Suppressor macrophage (primary cell): ENCODE data around the gene CYP27B1.
"Not testable (repeated sequence)": the region's sequence is repeated elsewhere in the genome, so short reads cannot be mapped to it uniquely, and the experiment has no call there.

Experiments used
- DNase-seq, 4 experiments: peaks; one replicate each; pipeline ENCODE4 v3.0.0-alpha.2; 2020 to 2022

The CYP27B1 gene

DNA sequence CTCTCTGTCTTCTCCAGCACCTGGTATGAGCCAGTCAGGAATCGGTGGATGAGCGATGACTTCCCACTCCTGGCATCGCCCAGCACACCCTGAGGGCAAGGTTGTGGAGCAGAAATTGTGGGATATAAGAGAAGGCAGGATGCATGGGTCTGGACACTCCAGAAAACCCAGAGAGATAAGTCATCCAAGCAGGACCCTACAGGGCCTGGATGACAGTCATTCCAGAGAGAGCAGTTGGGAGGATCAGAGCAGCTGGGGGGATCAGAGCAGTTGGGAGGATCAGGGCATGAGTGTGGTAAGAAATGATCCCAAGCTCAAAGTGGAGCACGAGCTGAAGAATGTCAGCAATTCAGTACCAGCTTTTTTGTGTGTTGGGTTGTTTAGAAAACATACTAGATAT lies 32.3 kb downstream of the CYP27B1 start:
- no peak for DNase-seq

DNA sequence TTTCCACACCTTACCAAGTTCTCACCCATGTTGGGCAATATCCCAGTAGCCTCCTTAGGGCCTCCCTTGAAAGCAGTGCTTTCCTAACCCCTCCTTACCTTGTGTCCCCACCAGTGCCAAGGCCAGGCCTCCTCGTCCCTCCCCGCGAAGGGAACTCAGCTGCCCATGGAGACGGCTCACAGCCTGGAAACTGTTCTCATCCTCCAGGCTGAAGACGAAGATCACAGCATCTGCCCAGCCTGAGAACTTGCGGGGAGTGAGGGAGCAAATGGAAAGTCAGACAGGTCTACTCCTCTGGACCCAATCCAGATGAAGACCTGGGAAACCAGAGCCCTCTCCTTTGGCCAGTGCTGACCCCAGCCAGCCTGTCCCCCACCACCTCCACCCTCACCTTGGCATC lies 33.0 kb downstream of the CYP27B1 start:
- DNase-seq = no peak

DNA sequence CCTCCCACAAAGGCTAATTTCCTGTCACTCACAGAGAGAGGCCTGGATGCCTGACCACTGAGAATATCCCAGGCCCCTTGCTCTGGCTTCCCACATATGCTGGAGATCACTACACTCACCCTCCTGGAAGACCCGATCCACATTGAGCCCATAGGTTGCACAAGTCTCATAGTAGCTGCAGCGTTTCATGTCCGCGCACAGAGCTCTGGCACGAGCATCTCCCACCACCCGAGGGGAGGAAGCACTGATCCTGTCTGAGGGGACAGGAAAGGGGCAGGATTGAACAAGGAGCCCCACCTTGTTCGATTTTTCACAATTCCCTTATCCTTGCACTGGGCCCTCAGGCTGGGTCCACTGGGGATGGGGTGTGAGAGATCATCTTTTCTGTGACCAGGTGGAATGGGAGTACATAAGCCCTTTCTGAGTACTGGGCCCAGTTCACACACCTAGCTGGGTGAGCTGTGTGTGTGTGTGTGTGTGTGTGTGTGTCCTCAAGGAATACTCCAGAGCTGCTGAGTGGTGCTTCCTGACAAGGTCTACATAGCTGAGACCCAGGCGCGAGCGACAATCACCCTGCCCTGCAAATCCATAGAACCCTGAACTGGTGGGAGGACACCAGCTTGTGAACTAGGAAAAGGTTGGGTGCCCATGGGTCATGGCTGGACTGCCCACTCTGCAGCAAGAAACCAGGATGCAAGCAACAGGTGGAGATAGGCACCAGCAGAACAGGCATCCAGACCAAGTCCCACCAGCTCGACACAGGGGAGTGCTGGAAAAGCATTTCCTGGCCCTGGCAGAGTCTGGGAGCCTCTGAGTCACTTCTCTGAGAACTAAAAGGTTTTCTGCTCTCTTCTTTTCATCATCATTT lies 33.9 kb downstream of the CYP27B1 start:
- DNase-seq = no peak

DNA sequence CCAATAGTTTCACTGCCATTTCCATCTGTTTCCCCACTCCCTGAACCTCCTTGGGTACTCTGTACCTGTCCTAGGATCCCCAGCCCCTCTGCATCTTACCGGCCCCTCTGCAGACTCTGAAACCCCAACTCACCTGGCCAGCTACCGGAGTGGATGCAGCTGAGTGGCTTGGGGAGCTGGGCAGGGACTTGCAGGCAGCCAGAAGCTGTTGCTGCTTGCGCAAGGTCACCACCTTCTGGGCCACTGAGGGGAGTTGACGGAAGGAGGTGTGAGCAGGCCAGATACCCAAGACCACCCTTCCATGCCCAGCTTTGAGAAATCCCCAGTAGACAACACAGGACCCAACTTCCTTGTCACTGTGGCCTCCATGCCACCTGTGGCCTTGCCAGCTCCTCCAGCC lies 34.6 kb downstream of the CYP27B1 start:
- no peak for DNase-seq

DNA sequence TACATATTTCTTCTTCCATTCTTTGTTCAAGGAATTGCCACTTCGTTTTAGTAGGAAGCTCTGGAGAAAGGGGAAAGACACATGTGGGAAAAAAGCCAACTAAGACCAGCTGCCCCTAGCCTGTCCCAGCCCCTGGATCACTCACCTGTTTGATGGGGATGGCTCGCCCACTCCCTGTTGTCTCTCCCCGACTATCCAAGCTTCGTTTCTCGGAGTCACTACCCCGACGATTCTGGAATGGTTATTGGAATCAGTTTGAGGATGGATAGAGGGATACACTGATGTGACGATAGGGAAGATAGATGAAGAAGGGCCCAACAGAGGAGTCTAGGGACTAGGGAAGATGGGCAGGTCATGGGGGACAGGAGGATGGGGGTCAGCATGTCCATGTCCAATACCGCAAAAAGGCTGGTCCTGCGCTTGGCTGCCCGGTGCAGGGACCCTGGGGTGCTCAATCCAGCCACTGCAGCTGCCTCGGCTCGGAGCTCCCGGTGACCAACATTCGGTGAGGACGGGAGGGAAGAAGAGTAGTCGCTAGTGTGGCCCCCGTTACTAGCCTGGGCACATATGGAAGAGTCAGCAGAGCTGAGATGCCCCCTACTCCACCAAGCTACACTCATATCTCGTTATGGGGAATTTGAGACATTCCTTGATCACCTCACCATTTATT lies 35.3 kb downstream of the CYP27B1 start:
- no peak for DNase-seq

DNA sequence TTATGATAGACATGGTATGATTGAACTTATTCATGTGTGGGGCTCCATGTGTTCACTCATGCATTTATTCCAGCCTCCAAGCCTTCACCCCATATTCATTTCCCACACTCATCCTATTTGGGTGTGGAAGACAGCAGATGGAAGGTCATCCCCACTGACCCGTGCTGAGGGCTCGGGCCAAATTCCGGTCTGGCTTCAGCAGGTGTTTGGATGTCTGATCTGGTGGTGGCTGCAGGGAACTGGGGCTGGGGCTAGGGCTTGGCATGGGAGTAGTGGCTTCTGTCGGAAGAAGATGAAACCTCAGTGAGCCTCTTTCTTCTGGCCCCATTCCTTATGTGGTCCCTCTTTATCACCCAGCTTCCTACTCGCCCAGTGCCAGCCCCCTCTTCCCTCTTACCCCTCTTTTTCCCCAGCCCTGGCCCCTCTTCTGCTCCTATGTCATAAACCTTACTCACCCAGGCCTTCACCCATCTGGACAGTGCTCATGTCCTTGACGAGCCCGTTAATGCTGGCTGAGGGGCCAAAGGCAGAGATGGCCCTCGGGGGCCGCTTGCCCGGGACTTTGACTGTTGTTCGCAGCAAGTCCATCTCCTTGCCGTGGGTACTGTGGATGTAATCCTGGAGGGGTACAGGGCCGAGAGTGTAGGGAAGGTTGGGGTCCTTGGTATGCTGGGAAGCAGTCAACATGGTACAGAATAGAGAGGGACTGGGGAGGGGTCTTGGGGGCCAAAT lies 36.4 kb downstream of the CYP27B1 start:
- DNase-seq = no peak

DNA sequence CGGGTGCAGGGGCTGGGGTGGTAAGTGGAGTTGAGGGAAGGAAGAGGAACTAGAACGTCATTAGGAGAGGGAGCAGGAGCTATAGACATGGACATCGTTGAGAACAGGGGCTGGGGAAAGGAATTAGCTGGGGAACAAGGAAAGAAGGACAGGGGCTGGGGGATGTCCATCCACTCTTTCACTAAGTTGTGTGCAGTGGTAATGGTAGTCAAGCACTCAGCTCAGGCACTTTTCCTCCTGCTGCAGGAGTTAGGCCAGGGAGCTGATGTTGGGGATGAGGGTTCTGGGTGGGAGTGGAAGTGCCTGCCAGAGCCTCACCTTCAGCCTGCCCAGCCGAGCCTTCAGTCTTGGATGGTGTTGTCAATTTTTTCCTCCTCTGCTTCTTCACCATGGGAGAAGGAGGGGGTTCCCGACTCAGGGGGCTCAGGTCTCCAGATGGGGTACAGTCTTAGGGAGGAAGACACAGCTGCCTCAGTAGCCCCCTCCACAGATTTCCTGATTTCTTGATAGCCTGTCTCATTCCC lies 37.5 kb downstream of the CYP27B1 start:
- DNase-seq = no peak

DNA sequence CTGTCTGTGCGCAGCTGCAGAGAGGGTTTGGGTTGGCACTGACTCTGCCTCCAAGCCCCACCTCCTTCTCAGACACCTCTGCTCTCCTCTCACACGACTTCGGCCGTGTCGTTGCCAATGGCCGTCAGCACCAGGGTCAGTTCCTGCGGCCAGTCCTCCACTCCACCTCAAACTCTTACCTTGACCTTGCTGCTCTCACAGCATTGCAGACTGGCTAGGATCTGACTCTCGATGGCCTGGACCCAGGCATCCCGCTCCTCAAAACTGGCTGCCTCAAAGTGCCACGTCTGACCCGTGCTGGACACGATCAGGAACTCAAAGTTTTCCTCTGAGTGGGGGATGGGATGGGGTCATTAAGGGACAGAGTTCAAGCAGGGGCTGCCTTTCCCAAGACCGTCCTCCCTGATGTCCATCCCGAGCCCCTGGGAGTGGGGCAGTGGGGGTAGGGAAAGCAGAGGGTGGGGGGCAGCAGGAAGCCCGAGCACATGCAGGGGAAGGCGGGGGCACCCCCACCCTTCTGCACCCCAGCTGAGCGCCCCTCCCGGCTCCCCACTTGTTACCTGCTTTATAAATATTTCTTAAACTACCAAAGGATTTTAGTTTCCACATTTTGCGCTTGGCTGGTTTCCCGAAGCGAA lies 39.0 kb downstream of the CYP27B1 start:
- DNase-seq = no peak

DNA sequence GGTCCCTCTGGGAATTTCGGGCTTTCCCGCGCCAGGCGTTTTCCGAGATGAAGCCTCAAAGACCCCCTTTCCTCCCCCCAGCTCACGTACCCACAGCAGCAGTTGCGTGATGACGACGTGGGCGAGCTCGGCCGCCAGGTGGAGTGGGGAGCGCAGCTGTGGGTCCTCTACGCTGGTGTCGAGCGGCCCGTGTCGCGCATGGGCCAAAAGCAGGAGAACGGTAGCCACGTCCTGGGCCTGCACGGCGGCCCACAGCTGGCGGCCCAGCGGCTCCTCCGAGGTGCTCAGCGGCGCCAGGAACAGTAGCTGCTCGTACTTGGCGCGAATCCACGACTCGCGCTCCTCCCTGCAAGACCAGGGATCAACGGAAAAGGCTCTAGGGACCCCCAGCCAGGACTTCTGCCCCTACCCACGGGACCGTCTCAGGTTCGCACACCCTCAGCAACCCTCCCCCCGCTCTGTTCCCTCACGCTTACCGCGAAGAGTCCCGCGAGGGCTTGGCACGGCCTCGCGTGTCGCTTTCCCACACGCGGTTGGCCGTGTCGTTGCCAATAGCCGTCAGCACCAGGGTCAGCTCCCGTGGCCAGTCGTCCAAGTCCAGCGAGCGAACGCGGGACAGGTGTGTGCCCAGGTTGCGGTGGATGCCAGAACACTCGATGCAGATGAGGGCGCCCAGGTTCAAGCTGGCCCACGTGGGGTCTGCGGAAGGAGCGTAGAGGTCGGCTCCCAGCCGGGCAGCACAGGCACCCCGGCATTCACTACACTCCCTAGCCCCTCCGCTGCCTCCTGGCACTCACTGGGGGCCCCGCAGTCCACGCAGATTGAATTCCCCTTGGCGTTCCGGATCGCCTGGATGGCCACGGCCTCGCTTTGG lies 39.8 kb downstream of the CYP27B1 start:
- DNase-seq = no peak

DNA sequence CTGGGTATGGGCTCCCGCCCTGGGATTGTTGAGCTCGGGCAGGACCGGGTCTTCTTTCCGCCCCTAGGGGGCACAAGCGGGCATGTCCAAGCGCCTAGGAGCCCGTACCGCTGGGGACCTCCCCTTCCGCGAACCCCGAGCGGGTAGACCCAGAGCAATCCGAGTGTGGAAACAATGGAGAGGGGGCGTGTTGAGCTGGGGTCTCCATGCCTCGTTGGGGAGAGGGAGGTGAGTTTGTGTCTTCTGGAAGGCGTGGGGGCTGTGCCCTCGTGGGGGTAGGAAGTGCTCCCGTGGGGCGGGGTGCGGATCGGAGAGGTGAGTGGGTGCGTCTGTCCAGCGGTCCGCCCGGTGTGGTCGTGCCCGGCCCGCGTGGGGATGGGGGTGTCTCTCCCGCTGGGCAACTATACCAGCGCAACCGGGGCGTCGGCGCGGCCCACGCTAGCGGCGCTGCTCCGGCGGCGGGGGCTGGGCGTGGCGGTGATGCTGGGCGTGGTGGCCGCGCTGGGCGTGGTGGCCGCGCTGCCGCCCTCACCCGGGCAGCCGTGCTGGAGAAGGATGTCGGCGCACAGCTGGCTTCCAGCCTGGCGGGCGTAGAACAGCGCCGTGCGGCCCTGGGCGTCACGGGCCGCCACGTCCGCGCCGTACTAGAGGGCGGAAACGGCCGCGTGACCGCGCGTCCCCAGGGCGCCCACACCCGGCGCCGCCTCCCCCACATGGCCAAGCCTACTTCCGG lies 40.6 kb downstream of the CYP27B1 start:
- peak; percentile 14 to 47 (median 39) for DNase-seq

DNA sequence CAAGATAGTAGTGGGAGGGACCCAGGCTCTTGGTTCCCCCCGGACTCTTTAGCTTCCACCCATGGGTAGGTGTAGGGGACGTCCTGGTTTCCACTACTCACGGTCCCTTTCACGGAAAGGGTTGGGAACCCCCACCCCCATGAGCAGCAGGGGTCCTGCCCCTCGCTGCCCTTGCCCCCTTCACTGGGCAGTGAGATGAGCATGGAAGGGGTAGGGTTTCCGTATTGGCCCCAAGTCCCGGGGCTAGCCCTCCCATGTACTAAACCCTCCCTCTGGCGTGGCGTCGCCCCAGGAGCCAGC lies 41.1 kb downstream of the CYP27B1 start:
- DNase-seq = no peak

DNA sequence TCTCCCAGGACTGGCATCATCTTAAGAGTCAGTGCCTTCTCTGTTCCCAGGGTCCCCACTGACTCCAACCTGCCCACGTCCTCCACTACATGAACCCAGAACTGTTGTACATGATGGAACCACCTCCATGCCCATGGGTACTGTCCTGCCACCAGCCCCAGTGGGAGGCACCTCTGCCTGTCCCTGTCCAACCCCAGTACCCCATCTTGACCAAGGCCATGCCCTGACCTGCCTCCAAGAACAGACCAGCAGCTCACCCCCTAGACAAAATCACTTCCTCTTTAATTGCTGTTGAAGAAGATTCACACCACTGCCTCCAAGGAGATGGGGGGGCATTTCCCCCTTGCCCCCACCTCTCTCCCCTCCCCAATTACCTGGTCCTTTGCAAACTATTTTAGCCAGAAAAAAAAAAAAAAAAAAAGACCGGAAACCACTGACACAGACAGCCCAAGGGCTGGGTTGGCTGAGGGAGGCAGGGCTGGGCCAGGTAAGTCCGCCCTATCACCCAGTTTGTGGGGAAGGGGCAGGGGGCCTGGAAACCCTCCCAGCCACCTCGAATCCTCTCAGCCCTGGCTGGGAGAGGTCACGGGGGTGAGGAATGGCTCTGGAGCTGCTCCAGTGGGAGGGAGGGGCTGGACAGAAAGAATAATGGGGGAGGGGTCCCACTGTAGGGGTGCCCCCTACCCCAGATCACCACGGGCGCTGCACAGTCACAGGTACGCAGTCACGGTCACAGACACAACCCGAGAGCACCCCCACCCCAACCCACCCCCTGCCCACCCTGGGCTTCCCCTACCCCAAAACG lies 41.7 kb downstream of the CYP27B1 start:
- DNase-seq = no peak

DNA sequence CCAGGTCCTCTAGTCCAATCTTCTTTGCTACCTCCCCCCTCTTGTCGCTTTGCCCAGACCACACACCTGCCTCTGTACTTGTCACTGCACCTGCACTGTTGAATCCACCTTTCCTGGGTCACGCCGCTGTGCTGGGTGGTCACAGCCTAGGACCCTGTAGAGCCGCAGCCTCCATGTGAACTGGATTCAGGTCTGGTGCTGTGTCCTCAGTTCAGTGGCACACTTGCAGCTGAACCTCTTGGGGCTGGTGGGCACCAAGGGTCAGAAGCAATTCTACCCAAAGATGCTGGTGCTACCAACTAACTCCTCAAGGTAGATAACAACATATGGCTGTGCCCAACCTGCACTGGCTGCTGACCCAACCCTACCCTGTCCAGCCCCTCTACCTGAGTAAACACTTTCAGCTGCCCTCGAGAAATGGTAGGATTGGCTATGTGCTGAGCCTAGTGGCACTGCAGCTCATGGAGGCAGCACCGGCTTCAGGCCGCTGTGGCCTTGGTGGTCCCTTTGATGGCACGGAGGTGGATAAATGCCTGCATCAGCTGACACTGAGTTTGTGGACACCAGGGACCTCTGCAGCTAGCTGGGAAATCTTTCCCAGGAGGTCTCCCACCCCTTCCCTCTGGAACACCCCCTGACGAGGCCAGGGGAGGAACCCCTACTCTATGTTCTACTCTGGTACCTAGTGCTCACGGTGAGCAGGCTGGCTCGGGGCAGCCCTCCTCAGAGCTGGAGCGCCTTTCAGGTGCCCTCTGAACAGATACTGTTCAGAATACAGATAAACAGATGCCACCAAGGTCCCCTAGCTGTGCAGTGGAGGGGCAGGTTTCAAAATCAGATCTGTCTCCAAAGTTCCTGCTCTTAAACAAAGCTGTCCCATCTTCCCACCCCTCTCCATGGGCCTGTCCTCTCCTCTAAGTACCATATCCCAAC lies 42.6 kb downstream of the CYP27B1 start:
- no peak for DNase-seq

DNA sequence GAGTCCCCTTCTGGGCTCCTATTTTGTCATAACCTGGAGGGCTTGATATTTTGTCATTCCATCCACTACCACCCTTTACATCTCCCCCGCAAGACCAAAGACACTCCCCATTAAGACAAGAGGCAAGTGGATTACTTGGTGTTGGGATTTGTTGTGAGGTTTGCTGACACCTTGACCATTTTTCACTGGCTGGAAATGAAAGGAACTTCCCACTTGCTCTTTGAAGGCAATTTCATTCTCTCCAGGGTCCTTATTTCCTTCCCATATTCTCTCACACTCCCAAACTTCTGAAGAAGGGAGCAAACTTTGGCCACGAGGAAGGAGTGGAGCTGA lies 43.3 kb downstream of the CYP27B1 start:
- DNase-seq = no peak

DNA sequence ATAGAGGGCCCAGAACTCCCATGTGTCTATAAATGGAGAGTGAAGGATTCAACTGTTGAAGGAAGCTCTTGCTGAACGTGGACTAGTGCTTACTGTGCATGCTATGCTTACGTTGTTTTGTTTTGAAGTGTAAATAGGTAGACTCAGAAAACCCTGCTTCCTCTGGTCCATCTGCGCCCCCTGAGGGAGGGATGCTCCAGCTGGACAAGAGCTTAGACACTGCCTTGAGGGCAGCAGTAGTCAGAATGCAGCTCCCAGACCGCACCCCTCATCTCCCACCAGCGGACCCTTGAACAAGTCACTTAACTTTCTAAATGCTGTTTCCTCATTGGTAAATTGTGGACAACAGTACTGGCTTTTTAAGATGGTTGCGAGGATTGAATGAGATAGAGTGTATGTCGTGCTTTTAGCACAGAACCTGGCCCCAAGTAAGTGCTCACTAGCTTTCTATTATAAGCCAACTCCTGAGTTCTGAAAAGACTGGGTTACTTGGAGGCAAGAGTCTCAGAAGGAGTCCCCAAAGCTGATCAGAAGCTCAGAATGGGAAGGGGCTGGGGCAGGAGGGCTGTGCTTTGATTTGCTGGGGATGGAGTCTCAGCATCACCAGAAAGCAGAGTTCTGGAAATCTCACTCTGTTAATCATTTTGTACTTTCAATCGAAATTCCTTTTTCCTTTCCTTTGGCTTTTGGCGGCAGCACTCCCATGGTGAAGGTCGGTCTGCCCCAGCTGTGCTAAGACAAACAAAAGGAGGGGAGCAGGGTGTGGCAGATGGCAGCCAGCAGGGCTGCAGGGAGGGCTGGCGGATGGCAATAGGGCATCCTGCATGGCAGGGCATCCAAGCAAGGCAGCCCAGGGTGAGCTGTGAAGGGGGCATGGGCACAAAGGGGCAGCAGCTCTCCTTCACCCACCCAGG lies 43.9 kb downstream of the CYP27B1 start:
- DNase-seq = no peak

DNA sequence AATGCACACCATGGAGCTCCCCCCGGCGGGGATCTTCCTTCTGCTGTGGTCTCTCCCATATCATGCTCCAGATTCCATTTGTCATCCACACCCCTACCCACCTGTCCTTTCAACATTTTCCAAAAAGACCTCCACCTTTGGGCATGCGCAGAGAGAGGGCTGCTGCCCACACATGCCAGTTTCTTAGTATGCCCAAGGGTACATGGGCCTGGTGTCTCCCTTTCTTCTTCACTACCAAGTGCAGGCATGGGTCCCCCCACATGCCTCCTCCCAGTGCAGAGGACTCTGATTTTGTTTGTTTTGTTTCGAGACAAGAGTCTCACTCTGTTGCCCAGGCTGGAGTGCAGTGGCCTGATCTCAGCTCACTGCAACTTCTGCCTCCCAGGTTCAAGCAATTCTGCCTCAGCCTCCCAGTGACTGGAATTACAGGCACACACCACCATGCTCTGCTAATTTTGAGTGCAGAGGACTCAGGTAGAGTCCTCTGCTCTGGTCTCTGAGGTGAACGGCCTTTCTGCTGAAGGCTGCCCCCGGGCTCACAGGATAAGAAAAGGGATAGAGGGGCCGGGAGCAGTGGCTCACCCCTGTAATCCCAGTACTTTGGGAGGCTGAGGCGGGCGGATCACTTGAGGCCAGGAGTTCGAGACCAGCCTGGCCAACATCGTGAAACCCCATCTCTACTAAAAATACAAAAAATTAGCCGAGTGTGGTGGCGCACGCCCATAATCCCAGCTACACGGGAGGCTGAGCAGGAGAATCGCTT lies 44.9 kb downstream of the CYP27B1 start:
- not testable (repeated sequence) for DNase-seq
